K562 (cell line): Measurements from ENCODE around the gene GABPB2.
A peak's percentile ranks its signal among the peaks of the same experiment; 100 is the strongest.

Source experiments
- EP300 ChIP-seq: IDR thresholded peaks from 2 replicates; pipeline ENCODE4 v1.6.1; 2012; ENCODE audit warnings: low read length, improper control_type of control experiment
- GATAD2B ChIP-seq: fragments of 450-650 bp; IDR thresholded peaks from 2 replicates; pipeline ENCODE4 v1.6.1; 2017; ENCODE audit warnings: mild to moderate bottlenecking, borderline replicate concordance
- GTF2F1 ChIP-seq: IDR thresholded peaks from 2 replicates; pipeline ENCODE4 v1.6.1; 2011; ENCODE audit warnings: low read depth, low read length, improper control_type of control experiment
- NFE2L1 ChIP-seq: fragments of 450-650 bp; IDR thresholded peaks from 2 replicates; pipeline ENCODE4 v1.6.1; 2016; ENCODE audit warnings: missing genetic modification characterization, low read depth, mild to moderate bottlenecking, missing compliant biosample characterization, moderate library complexity, borderline replicate concordance
- NFRKB ChIP-seq: fragments of 450-650 bp; IDR thresholded peaks from 2 replicates; pipeline ENCODE4 v1.6.1; 2016; ENCODE audit warnings: low read depth
- NFYB ChIP-seq: IDR thresholded peaks from 2 replicates; pipeline ENCODE4 v1.6.1; 2011; ENCODE audit warnings: mild to moderate bottlenecking, moderate library complexity; ENCODE audit not compliant: insufficient read length; ENCODE audit errors: extremely low read depth
- POLR2A ChIP-seq: fragments of 450-650 bp; conservative IDR thresholded peaks from 2 replicates; pipeline ENCODE4 v1.6.1; 2016
- TEAD4 ChIP-seq, 2 experiments: sonication (generic) in 1 of 2; formaldehyde crosslinking in 1 of 2; IDR thresholded peaks; 2 replicates each; pipeline versions ENCODE4 v1.6.1 to v1.8.0; 2012 to 2022; ENCODE audit warnings: borderline replicate concordance in 1 of 2, inconsistent platforms in 1 of 2, low read length in 1 of 2, mild to moderate bottlenecking in 1 of 2, missing genetic modification reagents in 1 of 2
- ZNF253 ChIP-seq: fragments of 250-450 bp; sonication (Bioruptor Pico); conservative IDR thresholded peaks from 2 replicates; pipeline ENCODE4 v1.6.1; 2021; ENCODE audit warnings: mild to moderate bottlenecking
- ZNF766 ChIP-seq: fragments of 200-800 bp; sonication (Bioruptor generic); conservative IDR thresholded peaks from 2 replicates; pipeline ENCODE4 v1.6.1; 2016; ENCODE audit warnings: missing genetic modification characterization, missing compliant biosample characterization
- TF ChIP-seq, protein P1 (sequence below), 3 experiments: IDR thresholded peaks in 2 of 3; conservative IDR thresholded peaks in 1 of 3; 2 replicates each; pipeline ENCODE4 v1.5.1; 2011 to 2012; ENCODE audit warnings: low read length in 3 of 3, mild to moderate bottlenecking in 3 of 3, control low read depth in 2 of 3, improper control_type of control experiment in 1 of 3, inconsistent platforms in 1 of 3, low read depth in 1 of 3, mixed read lengths in 1 of 3, moderate library complexity in 1 of 3; ENCODE audit not compliant: insufficient read depth in 2 of 3
- TF ChIP-seq, protein P2 (sequence below): fragments of 450-650 bp; IDR thresholded peaks from 2 replicates; pipeline ENCODE4 v1.6.1; 2016; ENCODE audit warnings: low read depth
- TF ChIP-seq, protein P3 (sequence below): sonication (generic); formaldehyde crosslinking; IDR thresholded peaks from 2 replicates; pipeline ENCODE4 v1.8.1; 2023; ENCODE audit warnings: mild to moderate bottlenecking, missing genetic modification reagents

DNA sequence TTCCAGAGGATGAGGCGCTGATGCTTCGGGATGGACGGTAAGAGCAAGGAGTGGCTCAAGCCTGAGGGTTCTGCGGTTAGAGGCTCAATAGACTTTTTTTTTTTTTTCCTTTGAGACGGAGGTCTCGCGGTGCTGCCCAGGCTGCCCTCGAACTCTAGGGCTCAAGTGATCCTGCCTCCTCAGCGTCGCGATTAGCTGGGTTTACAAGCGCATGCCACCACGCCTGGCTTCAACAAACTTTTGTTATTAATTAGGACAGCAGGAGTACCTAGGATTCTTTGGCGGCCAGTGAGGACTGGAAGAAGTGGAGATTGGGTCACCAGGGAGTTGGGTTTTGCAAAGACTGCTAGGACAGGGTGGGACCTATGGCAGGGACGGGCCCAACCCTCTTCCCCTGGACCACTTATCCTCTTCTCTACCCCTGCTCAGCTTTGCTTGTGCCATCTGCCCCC lies 96.0 kb downstream of the GABPB2 start:
- no peak for TF ChIP-seq TEAD4 (IDR thresholded peaks at IDR 0.05; ENCODE audit: low read length)
- peak; percentile 25; the same call in 1 of the 2 replicates for TF ChIP-seq TEAD4 (CRISPR knock-in tag; IDR thresholded peaks at IDR 0.05; ENCODE audit: borderline replicate concordance)
- no peak for TF ChIP-seq ZNF253 (CRISPR knock-in tag)
- TF ChIP-seq, protein P1, sequence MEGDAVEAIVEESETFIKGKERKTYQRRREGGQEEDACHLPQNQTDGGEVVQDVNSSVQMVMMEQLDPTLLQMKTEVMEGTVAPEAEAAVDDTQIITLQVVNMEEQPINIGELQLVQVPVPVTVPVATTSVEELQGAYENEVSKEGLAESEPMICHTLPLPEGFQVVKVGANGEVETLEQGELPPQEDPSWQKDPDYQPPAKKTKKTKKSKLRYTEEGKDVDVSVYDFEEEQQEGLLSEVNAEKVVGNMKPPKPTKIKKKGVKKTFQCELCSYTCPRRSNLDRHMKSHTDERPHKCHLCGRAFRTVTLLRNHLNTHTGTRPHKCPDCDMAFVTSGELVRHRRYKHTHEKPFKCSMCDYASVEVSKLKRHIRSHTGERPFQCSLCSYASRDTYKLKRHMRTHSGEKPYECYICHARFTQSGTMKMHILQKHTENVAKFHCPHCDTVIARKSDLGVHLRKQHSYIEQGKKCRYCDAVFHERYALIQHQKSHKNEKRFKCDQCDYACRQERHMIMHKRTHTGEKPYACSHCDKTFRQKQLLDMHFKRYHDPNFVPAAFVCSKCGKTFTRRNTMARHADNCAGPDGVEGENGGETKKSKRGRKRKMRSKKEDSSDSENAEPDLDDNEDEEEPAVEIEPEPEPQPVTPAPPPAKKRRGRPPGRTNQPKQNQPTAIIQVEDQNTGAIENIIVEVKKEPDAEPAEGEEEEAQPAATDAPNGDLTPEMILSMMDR (IDR thresholded peaks at IDR 0.05 in 2 of 3, conservative IDR thresholded peaks at IDR 0.05 in 1 of 3; ENCODE audit: insufficient read depth in 2 of 3, low read depth in 1 of 3, low read length in 3 of 3): no peak
- TF ChIP-seq POLR2A: no peak
- TF ChIP-seq NFE2L1 (tag): no peak
- no peak for TF ChIP-seq NFRKB
- TF ChIP-seq, protein P2, sequence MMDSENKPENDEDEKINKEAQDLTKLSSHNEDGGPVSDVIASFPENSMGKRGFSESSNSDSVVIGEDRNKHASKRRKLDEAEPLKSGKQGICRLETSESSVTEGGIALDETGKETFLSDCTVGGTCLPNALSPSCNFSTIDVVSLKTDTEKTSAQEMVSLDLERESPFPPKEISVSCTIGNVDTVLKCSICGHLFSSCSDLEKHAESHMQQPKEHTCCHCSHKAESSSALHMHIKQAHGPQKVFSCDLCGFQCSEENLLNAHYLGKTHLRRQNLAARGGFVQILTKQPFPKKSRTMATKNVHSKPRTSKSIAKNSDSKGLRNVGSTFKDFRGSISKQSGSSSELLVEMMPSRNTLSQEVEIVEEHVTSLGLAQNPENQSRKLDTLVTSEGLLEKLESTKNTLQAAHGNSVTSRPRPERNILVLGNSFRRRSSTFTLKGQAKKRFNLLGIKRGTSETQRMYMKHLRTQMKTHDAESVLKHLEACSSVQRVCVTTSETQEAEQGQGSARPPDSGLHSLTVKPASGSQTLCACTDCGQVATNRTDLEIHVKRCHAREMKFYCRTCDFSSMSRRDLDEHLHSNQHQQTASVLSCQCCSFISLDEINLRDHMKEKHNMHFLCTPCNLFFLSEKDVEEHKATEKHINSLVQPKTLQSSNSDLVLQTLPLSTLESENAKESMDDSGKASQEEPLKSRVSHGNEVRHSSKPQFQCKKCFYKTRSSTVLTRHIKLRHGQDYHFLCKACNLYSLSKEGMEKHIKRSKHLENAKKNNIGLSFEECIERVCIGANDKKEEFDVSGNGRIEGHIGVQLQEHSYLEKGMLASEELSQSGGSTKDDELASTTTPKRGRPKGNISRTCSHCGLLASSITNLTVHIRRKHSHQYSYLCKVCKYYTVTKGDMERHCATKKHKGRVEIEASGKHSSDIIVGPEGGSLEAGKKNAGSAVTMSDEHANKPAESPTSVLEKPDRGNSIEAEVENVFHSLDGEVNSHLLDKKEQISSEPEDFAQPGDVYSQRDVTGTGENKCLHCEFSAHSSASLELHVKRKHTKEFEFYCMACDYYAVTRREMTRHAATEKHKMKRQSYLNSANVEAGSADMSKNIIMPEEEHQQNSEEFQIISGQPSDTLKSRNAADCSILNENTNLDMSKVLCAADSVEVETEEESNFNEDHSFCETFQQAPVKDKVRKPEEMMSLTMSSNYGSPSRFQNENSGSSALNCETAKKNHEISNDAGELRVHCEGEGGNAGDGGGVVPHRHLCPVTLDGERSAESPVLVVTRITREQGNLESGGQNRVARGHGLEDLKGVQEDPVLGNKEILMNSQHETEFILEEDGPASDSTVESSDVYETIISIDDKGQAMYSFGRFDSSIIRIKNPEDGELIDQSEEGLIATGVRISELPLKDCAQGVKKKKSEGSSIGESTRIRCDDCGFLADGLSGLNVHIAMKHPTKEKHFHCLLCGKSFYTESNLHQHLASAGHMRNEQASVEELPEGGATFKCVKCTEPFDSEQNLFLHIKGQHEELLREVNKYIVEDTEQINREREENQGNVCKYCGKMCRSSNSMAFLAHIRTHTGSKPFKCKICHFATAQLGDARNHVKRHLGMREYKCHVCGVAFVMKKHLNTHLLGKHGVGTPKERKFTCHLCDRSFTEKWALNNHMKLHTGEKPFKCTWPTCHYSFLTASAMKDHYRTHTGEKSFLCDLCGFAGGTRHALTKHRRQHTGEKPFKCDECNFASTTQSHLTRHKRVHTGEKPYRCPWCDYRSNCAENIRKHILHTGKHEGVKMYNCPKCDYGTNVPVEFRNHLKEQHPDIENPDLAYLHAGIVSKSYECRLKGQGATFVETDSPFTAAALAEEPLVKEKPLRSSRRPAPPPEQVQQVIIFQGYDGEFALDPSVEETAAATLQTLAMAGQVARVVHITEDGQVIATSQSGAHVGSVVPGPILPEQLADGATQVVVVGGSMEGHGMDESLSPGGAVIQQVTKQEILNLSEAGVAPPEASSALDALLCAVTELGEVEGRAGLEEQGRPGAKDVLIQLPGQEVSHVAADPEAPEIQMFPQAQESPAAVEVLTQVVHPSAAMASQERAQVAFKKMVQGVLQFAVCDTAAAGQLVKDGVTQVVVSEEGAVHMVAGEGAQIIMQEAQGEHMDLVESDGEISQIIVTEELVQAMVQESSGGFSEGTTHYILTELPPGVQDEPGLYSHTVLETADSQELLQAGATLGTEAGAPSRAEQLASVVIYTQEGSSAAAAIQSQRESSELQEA: no peak
- TF ChIP-seq GATAD2B: no peak
- TF ChIP-seq NFYB: no peak
- TF ChIP-seq ZNF766 (CRISPR knock-in tag): no peak
- TF ChIP-seq, protein P3, sequence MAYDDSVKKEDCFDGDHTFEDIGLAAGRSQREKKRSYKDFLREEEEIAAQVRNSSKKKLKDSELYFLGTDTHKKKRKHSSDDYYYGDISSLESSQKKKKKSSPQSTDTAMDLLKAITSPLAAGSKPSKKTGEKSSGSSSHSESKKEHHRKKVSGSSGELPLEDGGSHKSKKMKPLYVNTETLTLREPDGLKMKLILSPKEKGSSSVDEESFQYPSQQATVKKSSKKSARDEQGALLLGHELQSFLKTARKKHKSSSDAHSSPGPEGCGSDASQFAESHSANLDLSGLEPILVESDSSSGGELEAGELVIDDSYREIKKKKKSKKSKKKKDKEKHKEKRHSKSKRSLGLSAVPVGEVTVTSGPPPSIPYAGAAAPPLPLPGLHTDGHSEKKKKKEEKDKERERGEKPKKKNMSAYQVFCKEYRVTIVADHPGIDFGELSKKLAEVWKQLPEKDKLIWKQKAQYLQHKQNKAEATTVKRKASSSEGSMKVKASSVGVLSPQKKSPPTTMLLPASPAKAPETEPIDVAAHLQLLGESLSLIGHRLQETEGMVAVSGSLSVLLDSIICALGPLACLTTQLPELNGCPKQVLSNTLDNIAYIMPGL (CRISPR knock-in tag): no peak
- TF ChIP-seq GTF2F1: no peak
- TF ChIP-seq EP300: no peak
